Endothelial cell of umbilical vein (primary cell): ENCODE results near the gene NEK7.

Experiments used
- EZH2 ChIP-seq: IDR thresholded peaks from 2 replicates; pipeline ENCODE4 v1.6.1; 2012; ENCODE audit warnings: borderline replicate concordance, low read depth, mild to moderate bottlenecking, moderate library complexity, low read length, inconsistent platforms; ENCODE audit not compliant: severe bottlenecking
- JUN ChIP-seq: IDR thresholded peaks from 2 replicates; pipeline ENCODE4 v1.6.1; 2011; ENCODE audit warnings: borderline replicate concordance, low read depth; ENCODE audit not compliant: insufficient read length, insufficient read depth
- MYC ChIP-seq: IDR thresholded peaks from one replicate; pipeline ENCODE4 v1.6.1; 2011; ENCODE audit warnings: mild to moderate bottlenecking, low read depth, low read length
- POLR2A ChIP-seq: IDR thresholded peaks from 2 replicates; pipeline ENCODE4 v1.6.1; 2012; ENCODE audit warnings: low read depth, mild to moderate bottlenecking, control low read depth, low read length
- POLR2AphosphoS5 ChIP-seq: IDR thresholded peaks from 2 replicates; pipeline ENCODE4 v1.6.1; 2012; ENCODE audit warnings: low read depth, mild to moderate bottlenecking, control low read depth, low read length, moderate library complexity; ENCODE audit not compliant: insufficient read depth
- TF ChIP-seq, protein P1 (sequence below), 2 donors: IDR thresholded peaks; 1 replicate in 1 of 2; 2 replicates in 1 of 2; pipeline ENCODE4 v1.5.1; 2011; ENCODE audit warnings: low read length in 2 of 2, mild to moderate bottlenecking in 2 of 2, moderate library complexity in 2 of 2, control low read depth in 1 of 2, inconsistent platforms in 1 of 2, low read depth in 1 of 2; ENCODE audit not compliant: insufficient read depth in 1 of 2; ENCODE audit errors: extremely low read depth in 1 of 2

DNA sequence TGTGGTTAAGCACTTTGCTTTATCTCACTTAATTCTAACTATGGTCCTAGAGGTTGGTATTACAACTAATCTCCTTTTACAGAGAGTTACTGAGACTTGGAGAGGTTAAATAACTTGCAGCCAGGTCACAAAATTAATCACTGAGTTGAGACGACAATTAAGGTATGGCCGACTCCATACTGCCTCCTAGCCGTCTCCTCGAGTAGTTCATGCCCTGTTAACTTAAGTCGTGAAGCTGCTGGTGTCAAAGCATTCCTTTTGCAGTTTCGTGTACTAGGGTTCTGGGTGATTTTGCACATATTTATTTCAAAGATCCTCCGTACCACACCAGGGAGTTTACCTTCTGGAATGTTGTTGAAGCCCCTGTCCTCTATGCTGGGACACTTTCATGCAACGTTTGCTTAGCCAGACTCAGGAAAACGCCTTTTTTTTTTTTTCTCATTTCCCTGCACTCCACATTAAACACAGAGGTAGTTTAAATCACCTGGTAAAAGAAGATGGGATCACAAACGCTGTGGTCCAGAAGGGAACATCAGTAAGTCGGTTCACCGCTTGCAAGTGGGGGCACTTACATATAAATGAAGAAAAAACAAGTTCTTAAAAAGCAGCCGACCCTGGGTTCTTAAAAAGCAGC lies 570 bp upstream of the NEK7 start:
- TF ChIP-seq, protein P1, sequence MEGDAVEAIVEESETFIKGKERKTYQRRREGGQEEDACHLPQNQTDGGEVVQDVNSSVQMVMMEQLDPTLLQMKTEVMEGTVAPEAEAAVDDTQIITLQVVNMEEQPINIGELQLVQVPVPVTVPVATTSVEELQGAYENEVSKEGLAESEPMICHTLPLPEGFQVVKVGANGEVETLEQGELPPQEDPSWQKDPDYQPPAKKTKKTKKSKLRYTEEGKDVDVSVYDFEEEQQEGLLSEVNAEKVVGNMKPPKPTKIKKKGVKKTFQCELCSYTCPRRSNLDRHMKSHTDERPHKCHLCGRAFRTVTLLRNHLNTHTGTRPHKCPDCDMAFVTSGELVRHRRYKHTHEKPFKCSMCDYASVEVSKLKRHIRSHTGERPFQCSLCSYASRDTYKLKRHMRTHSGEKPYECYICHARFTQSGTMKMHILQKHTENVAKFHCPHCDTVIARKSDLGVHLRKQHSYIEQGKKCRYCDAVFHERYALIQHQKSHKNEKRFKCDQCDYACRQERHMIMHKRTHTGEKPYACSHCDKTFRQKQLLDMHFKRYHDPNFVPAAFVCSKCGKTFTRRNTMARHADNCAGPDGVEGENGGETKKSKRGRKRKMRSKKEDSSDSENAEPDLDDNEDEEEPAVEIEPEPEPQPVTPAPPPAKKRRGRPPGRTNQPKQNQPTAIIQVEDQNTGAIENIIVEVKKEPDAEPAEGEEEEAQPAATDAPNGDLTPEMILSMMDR (IDR thresholded peaks at IDR 0.05; ENCODE audit: extremely low read depth in 1 of 2, insufficient read depth in 1 of 2, low read depth in 1 of 2, low read length in 2 of 2), result peak; percentile 73 to 80
- TF ChIP-seq JUN (no peak), EZH2 (no peak), POLR2A (no peak), MYC (no peak), POLR2AphosphoS5 (no peak)
